Cardiac fibroblast (primary cell): ENCODE measurements around the gene KCP.

Experiments used
- DNase-seq, 2 donors: peaks; one replicate each; pipeline versions ENCODE4 v3.0.0 to v3.0.0-alpha.2; 2010; ENCODE audit warnings: low read depth in 2 of 2
- H3K4me3 ChIP-seq, 2 donors: replicated peaks in 1 of 2; 1 replicate in 1 of 2; 2 replicates in 1 of 2; pipeline ENCODE4 v1.5.1; 2011; ENCODE audit warnings: low read depth in 2 of 2, low read length in 2 of 2, mild to moderate bottlenecking in 2 of 2, moderate library complexity in 1 of 2
- TF ChIP-seq, protein P1 (sequence below): IDR thresholded peaks from one replicate; pipeline ENCODE4 v1.5.1; 2011; ENCODE audit warnings: low read depth, mild to moderate bottlenecking, low read length, inconsistent platforms

The KCP gene

DNA sequence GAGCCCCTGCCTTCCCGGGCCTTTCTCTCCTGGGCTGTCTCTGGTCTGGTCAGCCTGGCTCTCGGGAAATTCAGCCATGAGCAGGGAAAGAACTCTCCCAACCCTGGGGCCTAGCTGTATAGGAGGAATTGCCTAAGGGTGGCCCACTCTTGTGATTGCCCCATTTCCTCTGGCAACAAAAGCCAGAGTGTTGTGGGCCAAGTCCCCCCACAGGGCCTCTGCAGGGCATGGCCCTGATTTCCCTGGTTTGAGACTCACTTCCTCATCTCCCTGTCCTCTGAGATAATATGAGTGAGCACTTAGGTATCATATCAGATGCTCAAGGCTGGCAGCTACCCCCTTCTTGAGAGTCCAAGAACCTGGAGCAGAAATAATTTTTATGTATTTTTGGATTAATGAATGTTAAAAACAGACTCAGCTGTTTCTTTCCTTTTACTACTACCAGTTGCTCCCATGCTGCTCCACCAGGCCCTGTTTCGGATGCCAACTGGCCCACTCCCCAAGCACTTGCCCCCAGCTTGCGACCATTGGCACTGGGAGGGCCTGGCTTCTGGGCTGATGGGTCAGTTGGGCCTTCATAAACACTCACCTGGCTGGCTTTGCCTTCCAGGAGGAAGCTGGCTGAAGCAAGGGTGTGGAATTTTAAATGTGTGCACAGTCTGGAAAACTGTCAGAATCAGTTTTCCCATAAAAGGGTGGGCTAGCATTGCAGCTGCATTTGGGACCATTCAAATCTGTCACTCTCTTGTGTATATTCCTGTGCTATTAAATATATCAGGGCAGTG is 38.7 kb upstream of the KCP start:
- no peak overlapping the region for H3K4me3 ChIP-seq
- TF ChIP-seq, protein P1, sequence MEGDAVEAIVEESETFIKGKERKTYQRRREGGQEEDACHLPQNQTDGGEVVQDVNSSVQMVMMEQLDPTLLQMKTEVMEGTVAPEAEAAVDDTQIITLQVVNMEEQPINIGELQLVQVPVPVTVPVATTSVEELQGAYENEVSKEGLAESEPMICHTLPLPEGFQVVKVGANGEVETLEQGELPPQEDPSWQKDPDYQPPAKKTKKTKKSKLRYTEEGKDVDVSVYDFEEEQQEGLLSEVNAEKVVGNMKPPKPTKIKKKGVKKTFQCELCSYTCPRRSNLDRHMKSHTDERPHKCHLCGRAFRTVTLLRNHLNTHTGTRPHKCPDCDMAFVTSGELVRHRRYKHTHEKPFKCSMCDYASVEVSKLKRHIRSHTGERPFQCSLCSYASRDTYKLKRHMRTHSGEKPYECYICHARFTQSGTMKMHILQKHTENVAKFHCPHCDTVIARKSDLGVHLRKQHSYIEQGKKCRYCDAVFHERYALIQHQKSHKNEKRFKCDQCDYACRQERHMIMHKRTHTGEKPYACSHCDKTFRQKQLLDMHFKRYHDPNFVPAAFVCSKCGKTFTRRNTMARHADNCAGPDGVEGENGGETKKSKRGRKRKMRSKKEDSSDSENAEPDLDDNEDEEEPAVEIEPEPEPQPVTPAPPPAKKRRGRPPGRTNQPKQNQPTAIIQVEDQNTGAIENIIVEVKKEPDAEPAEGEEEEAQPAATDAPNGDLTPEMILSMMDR: no peak
- peak in 1 of 2 donors; percentile 60 for DNase-seq

DNA sequence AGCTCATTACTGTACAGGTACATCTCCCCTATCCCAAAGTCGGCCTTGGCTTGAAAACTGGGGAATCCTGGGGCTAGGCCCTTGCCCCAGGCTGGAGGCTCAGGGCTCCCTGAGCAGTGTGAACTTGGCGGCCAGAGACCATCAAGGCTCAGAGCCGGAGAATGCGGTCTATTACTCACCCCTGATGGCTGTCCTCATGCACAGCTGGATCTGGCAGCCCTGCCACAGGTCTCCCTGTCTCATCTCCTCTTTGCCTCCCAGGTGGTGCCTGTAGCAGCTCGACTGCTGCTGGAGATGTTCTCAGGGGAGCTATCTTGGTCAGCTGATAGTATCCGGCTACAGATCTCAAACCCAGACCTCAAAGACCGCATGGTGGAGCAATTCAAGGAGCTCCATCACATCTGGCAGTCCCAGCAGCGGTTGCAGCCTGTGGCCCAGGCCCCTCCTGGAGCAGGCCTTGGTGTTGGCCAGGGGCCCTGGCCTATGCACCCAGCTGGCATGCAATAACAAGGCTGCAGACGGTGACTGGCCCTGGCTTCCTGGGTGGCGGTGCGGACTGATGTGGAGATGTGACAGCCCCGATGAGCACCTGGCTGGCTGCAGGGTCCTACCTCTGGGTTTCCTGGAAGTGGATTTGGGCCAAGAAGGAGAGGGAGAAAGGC is 37.9 kb upstream of the KCP start:
- peak; percentile 5 to 16 for DNase-seq
- TF ChIP-seq, protein P1: no peak
- H3K4me3 ChIP-seq: no peak overlapping the region

DNA sequence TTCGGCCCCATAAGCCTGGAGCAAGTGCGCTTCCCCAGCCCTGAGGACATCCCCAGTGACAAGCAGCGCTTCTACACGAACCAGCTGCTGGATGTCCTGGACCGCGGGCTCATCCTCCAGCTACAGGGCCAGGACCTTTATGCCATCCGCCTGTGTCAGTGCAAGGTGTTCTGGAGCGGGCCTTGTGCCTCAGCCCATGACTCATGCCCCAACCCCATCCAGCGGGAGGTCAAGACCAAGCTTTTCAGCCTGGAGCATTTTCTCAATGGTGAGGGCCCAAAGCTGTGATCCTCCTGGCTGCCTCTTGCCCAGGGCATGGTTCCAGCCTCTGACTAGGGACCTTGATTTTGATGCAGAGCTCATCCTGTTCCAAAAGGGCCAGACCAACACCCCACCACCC is 37.3 kb upstream of the KCP start:
- TF ChIP-seq, protein P1: no peak
- H3K4me3 ChIP-seq: no peak overlapping the region
- DNase-seq: peak in 1 of 2 donors; percentile 7

DNA sequence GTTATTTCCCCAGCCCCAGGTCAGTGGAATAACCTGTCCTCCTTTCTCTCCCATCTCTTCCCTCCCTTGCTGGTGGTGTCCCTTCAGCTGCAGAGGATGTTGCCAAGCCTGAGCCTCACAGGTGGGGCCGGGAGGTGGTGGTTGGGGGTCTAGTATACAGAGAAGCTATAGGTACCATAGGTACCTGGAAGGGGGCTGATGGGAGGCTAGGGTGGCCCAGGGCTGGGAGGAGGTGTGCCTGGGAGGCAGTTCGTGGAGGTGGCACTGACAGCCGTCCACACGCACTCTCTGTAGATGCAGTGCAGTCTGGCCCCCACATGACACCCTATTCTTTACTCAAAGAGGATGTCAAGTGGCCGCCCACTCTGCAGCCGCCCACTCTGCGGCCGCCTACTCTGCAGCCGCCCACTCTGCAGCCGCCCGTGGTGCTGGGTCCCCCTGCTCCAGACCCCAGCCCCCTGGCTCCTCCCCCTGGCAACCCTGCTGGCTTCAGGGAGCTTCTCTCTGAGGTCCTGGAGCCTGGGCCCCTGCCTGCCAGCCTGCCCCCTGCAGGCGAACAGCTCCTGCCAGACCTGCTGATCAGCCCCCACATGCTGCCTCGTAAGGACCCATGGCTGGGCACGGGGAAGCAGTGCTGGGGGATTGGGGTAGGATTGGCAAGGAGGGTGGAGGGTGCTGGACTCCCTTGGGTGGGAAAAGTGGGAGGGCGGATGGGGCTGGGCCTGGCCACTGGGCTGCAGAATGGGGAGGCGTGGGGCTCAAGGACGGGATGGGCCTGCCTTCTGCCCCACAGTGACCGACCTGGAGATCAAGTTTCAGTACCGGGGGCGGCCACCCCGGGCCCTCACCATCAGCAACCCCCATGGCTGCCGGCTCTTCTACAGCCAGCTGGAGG is 36.7 kb upstream of the KCP start:
- TF ChIP-seq, protein P1: peak; percentile 25
- DNase-seq: no peak
- H3K4me3 ChIP-seq: no peak overlapping the region

DNA sequence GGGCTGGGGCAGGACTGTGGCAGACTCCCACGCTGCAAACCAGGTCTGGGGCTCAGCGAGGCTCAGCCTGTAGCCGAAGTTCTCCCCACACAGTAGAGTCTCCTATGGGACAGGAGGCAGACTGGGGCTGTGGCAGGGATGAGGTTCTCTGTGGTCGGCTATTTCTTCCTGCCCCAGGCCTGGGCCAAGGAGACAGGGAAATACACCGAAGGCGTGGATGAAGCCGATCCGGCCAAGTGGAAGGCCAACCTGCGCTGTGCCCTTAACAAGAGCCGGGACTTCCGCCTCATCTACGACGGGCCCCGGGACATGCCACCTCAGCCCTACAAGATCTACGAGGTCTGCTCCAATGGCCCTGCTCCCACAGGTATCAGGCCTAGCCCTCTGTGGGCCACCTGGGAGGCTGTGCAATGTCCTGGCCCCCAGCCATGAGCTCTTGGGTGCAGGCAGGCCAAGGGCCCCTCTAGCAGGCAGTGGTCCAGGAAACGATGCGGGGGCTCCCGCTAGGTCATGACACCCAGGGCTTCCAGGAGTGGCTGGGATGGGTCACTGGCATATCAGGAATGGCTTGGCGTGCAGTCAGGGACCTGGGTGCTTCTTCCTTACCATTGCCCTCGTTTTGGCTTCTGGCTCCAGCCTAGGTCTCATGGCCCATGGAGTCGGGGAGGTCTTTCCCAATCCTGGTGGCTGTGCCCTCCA is 35.3 kb upstream of the KCP start:
- no peak for DNase-seq
- TF ChIP-seq, protein P1: no peak
- H3K4me3 ChIP-seq: no peak overlapping the region
